SK-N-MC (cell line): ENCODE measurements around the gene KRTAP4-5.

Experiments used
- EZH2 ChIP-seq: fragments of 200-600 bp; sonication (generic); IDR thresholded peaks from one replicate; pipeline ENCODE4 v1.6.1; 2017; ENCODE audit warnings: antibody characterized with exemption
- FOXP2 ChIP-seq: optimal IDR thresholded peaks from 2 replicates; pipeline ENCODE3; 2011; ENCODE audit warnings: mild to moderate bottlenecking, moderate library complexity; ENCODE audit not compliant: insufficient read depth; ENCODE audit errors: extremely low read length, control extremely low read depth
- POLR2AphosphoS5 ChIP-seq: IDR thresholded peaks from 2 replicates; pipeline ENCODE4 v1.6.1; 2012; ENCODE audit warnings: mild to moderate bottlenecking, low read depth, low read length, borderline replicate concordance

GRCh38 chr17:41133880-41134735 is 15.5 kb downstream of the KRTAP4-5 start:
- TF ChIP-seq POLR2AphosphoS5: no peak; the same call in 1 of the 2 replicates
- TF ChIP-seq EZH2: no peak
- TF ChIP-seq FOXP2: no peak
